ENCODE results near the gene TBR1. TPM values are rescaled to one million over a fixed set of nuclear protein-coding genes. Genes with fewer than 3 reads are reported as not detected.

TBR1 gene
- total and polyA plus RNA-seq, 12 donors, result 0.04 to 0.64 TPM; not detected in 10

DNA sequence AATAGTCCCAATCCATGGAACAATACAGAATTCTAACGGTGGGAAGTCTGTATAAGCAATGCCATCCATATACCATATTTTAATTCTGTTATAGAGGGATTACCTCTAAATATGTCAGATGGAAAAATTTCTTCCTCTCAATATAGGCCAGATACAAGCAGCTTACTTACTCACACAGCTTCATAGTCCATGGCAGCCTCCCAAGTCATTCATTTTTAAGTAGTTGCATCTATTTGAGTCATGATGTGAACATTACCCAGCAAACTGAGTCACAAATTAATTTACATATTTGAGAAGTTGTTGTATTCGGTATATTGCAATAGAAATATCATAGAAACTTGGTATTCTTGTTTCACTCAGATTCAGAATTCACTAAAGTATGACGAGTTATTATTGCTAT is 20.3 kb downstream of the TBR1 start:
- no peak for TF ChIP-seq POLR2A (IDR thresholded peaks at IDR 0.05)
- TF ChIP-seq, protein P1, sequence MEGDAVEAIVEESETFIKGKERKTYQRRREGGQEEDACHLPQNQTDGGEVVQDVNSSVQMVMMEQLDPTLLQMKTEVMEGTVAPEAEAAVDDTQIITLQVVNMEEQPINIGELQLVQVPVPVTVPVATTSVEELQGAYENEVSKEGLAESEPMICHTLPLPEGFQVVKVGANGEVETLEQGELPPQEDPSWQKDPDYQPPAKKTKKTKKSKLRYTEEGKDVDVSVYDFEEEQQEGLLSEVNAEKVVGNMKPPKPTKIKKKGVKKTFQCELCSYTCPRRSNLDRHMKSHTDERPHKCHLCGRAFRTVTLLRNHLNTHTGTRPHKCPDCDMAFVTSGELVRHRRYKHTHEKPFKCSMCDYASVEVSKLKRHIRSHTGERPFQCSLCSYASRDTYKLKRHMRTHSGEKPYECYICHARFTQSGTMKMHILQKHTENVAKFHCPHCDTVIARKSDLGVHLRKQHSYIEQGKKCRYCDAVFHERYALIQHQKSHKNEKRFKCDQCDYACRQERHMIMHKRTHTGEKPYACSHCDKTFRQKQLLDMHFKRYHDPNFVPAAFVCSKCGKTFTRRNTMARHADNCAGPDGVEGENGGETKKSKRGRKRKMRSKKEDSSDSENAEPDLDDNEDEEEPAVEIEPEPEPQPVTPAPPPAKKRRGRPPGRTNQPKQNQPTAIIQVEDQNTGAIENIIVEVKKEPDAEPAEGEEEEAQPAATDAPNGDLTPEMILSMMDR (IDR thresholded peaks at IDR 0.05), result no peak
- no peaks in the 10 kb centered on the region for H3K9me3 ChIP-seq (replicated peaks in 1 of 3)
- H3K27me3 ChIP-seq, result peaks cover 19% of the 10 kb centered on the region
- H3K36me3 ChIP-seq (replicated peaks in 1 of 2), result no peaks in the 10 kb centered on the region
- no peak overlapping the region for H3K4me3 ChIP-seq
- no peak for DNase-seq
- 75 to 81% (median 77%) methylated on average over 3 of the region's 3 CpGs for WGBS, 4 donors
- intact Hi-C loops (cut with DNase I), result no loop called here
- H3K27ac ChIP-seq, result no peak overlapping the region
- H3K4me1 ChIP-seq (replicated peaks in 1 of 2), result no peaks in the 10 kb centered on the region

DNA sequence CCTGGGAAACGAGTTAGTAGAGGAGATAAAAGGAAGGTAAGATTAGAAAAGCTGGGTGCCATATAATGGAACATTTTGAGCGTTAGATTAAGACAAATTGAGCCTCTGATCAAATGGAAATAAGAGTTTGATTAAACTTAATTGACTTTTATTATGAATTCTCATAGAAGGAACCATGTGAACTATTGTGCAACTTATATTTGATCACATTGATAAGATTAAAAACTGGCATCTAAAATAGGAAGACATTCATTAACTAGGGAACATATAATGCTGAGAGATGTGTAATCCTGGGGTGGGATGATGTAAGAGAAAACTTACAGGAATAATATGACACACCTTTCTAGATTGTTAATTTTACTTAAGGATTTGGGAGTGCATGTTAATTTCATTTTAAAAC is 22.5 kb downstream of the TBR1 start:
- intact Hi-C loops (cut with DNase I), result no loop called here
- Histone ChIP-seq H3K4me3 (no peak overlapping the region), H3K4me1 (replicated peaks in 1 of 2) (no peaks in the 10 kb centered on the region), H3K27ac (no peak overlapping the region), H3K9me3 (replicated peaks in 1 of 3) (peaks cover 0 to 4% (median 0%) of the 10 kb centered on the region in 3 donors), H3K36me3 (replicated peaks in 1 of 2) (no peaks in the 10 kb centered on the region), H3K27me3 (peaks cover 17% of the 10 kb centered on the region)
- DNase-seq, result no peak
- 42 to 59% (median 50%) methylated on average over 2 of the region's 2 CpGs for WGBS, 4 donors
- TF ChIP-seq POLR2A (IDR thresholded peaks at IDR 0.05), result no peak

DNA sequence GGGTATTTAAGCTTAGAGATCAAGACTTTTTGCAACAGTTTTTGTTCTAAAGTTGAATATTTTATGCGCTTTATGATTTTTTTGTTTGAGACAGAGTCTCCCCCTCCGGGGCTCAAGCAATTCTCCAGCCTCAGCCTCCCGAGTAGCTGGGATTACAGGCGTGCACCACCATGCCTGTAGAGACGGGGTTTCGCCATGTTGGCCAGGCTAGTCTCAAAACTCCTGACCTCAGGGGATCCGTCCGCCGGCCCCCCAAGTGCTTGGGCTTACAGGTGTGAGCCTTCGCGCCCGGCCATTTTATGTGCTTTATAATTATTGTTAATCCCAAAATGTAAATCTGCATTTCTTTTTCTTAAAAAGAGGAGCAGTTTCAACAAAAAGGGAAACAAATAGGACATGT is 29.0 kb downstream of the TBR1 start:
- WGBS, 4 donors, result 88 to 91% (median 89%) methylated on average over 12 of the region's 12 CpGs
- Histone ChIP-seq H3K27ac (no peak overlapping the region), H3K4me1 (replicated peaks in 1 of 2) (no peaks in the 10 kb centered on the region), H3K4me3 (no peak overlapping the region), H3K27me3 (peaks cover 5% of the 10 kb centered on the region), H3K36me3 (replicated peaks in 1 of 2) (no peaks in the 10 kb centered on the region), H3K9me3 (replicated peaks in 1 of 3) (peaks cover 0 to 4% (median 0%) of the 10 kb centered on the region in 3 donors)
- intact Hi-C loops (cut with DNase I), result no loop called here
- TF ChIP-seq POLR2A (IDR thresholded peaks at IDR 0.05), result no peak
- TF ChIP-seq, protein P1 (IDR thresholded peaks at IDR 0.05), result no peak
- no peak for DNase-seq

DNA sequence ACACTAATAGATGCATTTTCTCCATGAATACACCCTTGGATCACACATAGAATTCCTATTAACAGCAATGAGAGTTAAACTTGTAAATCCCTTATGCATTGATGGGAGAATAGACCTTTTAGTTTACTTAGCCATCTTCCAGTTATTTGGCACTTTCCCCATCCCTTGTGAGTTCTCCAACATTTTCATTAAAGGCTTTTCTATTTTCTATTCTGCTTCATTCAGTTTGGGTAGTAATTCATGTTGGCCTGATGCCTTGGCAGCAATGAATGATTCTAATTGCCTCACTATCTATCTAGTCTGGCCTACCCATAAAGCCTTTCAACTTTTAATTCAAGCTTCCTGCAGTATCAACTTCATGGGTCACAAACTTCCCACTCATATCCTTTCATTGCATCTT is 32.3 kb downstream of the TBR1 start:
- Histone ChIP-seq H3K9me3 (replicated peaks in 1 of 3) (no peaks in the 10 kb centered on the region), H3K27me3 (no peaks in the 10 kb centered on the region), H3K4me1 (replicated peaks in 1 of 2) (no peaks in the 10 kb centered on the region), H3K27ac (no peak overlapping the region), H3K4me3 (no peak overlapping the region), H3K36me3 (replicated peaks in 1 of 2) (no peaks in the 10 kb centered on the region)
- intact Hi-C loops (cut with DNase I), result no loop called here
- TF ChIP-seq POLR2A (IDR thresholded peaks at IDR 0.05), result no peak
- TF ChIP-seq, protein P1 (IDR thresholded peaks at IDR 0.05), result no peak
- no peak for DNase-seq

DNA sequence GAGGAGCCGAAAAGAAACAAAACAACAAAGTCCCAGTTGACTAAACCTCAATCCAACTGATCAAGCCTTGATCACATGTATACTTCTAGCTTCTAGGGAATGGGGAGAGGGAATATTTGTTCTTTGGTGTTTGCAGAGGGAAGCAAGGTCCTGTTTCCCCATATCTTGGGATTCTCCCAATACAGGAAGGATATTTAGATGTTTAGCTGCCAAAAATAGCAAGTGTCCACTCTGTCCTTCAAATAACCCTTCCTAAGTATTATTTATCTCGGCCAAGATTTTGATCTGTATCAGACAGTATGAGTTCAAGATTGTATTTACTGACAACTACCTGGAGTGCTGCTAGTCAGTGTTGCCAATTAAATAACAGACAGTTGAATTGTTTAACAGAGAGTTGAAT is 55.5 kb downstream of the TBR1 start:
- intact Hi-C loops (cut with DNase I), result no loop called here
- no peaks in the 10 kb centered on the region for H3K27me3 ChIP-seq
- TF ChIP-seq POLR2A (IDR thresholded peaks at IDR 0.05), result no peak
- TF ChIP-seq, protein P1 (IDR thresholded peaks at IDR 0.05), result no peak
- H3K36me3 ChIP-seq (replicated peaks in 1 of 2), result no peaks in the 10 kb centered on the region
- no peaks in the 10 kb centered on the region for H3K4me1 ChIP-seq (replicated peaks in 1 of 2)
- H3K9me3 ChIP-seq (replicated peaks in 1 of 3), result no peaks in the 10 kb centered on the region
- no peak overlapping the region for H3K4me3 ChIP-seq
- 69 to 79% (median 73%) methylated on average over 2 of the region's 2 CpGs for WGBS, 4 donors
- H3K27ac ChIP-seq, result no peak overlapping the region
- DNase-seq, result no peak

Measured in adrenal gland (tissue), 12 donors.